Measurements from ENCODE around the gene KCNJ18. TPM values are rescaled to one million over a fixed set of nuclear protein-coding genes. Genes with fewer than 3 reads are reported as not detected.
A peak's percentile ranks its signal among the peaks of the same experiment; 100 is the strongest.
"Not testable (repeated sequence)": the region's sequence is repeated elsewhere in the genome, so short reads cannot be mapped to it uniquely, and the experiment has no call there.

Gene KCNJ18
- total RNA-seq, 1 experiment from 2014 or later = 0.51 TPM

DNA sequence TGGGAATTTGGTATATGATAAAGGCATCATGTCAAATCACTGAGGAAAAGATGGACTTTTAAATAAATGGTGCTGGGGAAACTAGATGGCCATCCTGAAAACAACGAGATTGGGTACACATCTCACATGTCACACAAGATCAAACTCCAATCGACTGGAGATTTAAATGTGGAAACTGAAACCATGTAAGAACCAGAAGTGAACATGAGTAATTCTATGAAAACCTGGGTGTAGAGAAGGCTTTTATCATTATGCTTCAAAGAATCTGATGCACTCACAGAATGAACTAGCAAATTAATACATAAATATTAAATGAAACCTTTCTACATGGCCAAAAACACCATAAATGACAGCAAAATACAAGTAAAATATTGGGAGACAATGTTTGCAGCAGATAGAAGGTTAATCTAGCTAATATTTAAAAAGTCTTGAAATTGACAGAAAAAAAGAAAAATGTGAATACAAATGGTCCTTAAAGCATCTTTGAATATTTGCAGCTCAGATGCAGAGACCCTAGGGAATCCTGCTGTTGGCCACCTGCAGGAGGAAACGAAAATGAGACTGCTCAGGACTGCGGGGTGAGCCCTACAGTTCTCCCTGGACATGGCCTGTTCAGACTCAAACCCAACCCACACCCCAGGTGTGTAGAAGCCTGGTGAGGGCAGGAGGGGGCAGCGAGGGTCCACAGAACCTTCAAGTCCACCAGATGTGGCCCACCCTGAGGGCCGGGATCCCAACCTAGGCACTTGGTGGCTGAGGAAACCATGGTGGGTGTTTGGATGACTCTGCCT is 32.1 kb downstream of the KCNJ18 start:
- H3K27ac ChIP-seq (ENCODE audit: low read length); intact Hi-C loops (cut with micrococcal nuclease); H3K9me2 ChIP-seq (replicated peaks; ENCODE audit: low read length); H3F3A ChIP-seq (ENCODE audit: low read length, unreplicated experiment); CTCF ChIA-PET; H3K4me2 ChIP-seq (ENCODE audit: low read length); DNase-seq; ATAC-seq; BruUV-seq (replicated peaks); H3K4me1 ChIP-seq (ENCODE audit: insufficient read depth, low read length); H3K36me3 ChIP-seq (ENCODE audit: low read depth, low read length); H3K9me3 ChIP-seq (ENCODE audit: low read length); H3K27me3 ChIP-seq (ENCODE audit: low read length); H2AFZ ChIP-seq (ENCODE audit: low read length); H3K9ac ChIP-seq (ENCODE audit: low read length); POLR2A ChIA-PET (ENCODE audit: unreplicated experiment); H4K20me1 ChIP-seq (ENCODE audit: low read length); H3K4me3 ChIP-seq (ENCODE audit: low read length); H3K79me2 ChIP-seq (ENCODE audit: low read length): not testable (repeated sequence)

DNA sequence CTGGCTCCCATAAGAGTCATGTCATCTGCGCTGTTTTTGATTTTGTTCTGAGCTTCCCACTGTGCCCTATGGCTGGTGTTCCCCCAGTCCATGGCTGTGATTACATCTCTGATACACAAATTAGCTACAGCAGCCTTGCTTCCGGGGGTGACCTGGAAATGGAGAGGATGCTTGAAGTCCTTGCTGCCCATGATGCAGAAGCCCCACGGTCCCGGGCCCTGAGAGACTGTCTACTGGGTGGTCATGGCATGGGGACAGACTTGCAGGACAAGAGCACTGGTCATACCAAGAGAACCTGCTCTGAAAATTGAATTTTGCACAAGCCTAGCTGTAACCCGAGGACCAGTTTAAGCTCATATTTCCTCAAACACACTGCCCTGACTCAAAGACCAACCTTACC is 38.8 kb downstream of the KCNJ18 start:
- H3F3A ChIP-seq (ENCODE audit: low read length, unreplicated experiment); DNase-seq; H3K27me3 ChIP-seq (ENCODE audit: low read length); H3K9me3 ChIP-seq (ENCODE audit: low read length); H3K27ac ChIP-seq (ENCODE audit: low read length); H3K4me2 ChIP-seq (ENCODE audit: low read length); H3K4me1 ChIP-seq (ENCODE audit: insufficient read depth, low read length); H4K20me1 ChIP-seq (ENCODE audit: low read length); CTCF ChIA-PET; H2AFZ ChIP-seq (ENCODE audit: low read length); H3K9me2 ChIP-seq (replicated peaks; ENCODE audit: low read length); H3K4me3 ChIP-seq (ENCODE audit: low read length); POLR2A ChIA-PET (ENCODE audit: unreplicated experiment); ATAC-seq; H3K79me2 ChIP-seq (ENCODE audit: low read length); H3K9ac ChIP-seq (ENCODE audit: low read length); H3K36me3 ChIP-seq (ENCODE audit: low read depth, low read length); BruUV-seq (replicated peaks); intact Hi-C loops (cut with micrococcal nuclease): not testable (repeated sequence)

DNA sequence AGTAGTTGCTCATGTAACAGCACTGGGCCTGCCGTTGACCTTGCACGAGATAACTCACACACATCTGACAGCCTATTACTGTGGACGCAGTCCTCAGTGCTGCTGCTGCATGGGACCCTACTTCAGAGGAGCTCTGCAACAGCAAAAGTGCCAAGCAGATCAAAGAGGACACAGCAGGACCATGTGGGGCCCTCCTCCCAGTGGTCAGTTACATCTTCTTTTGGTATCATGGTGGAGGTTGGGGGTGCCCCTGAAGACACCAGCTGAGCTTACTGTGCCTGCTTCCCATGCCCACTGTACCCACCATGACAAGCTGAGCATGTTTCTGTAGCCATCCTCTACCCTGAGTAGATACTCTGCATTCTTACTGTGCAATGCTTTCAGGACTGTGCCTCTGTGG is 41.6 kb downstream of the KCNJ18 start:
- H4K20me1 ChIP-seq (ENCODE audit: low read length); DNase-seq; H2AFZ ChIP-seq (ENCODE audit: low read length); H3K9me2 ChIP-seq (replicated peaks; ENCODE audit: low read length); H3K4me1 ChIP-seq (ENCODE audit: insufficient read depth, low read length); H3F3A ChIP-seq (ENCODE audit: low read length, unreplicated experiment); H3K9ac ChIP-seq (ENCODE audit: low read length); BruUV-seq (replicated peaks); H3K4me3 ChIP-seq (ENCODE audit: low read length); H3K79me2 ChIP-seq (ENCODE audit: low read length); H3K4me2 ChIP-seq (ENCODE audit: low read length); H3K36me3 ChIP-seq (ENCODE audit: low read depth, low read length); H3K9me3 ChIP-seq (ENCODE audit: low read length); CTCF ChIA-PET; H3K27me3 ChIP-seq (ENCODE audit: low read length); intact Hi-C loops (cut with micrococcal nuclease); POLR2A ChIA-PET (ENCODE audit: unreplicated experiment); H3K27ac ChIP-seq (ENCODE audit: low read length); ATAC-seq: not testable (repeated sequence)

DNA sequence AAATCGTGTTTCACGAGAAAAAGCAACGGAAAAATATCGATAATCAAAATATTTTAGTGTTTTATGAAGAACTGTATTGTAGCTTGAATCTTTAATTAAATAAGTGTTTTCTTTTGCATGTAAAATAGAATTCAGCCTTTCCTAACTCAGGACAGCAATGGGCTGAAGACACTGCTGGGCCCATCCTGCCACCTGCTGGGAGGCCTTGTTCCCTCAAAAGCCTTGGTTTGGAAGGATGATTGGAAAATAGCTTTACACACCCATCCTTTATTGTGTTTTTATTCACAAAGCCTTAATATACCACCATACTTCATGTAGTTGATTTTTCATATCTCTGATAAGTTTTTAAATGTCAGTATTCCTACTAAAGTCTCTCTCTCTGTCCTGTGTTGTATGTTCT is 43.5 kb downstream of the KCNJ18 start:
- ATAC-seq; H2AFZ ChIP-seq (ENCODE audit: low read length); H3K9me3 ChIP-seq (ENCODE audit: low read length); H3K4me3 ChIP-seq (ENCODE audit: low read length); H3F3A ChIP-seq (ENCODE audit: low read length, unreplicated experiment); H3K36me3 ChIP-seq (ENCODE audit: low read depth, low read length); H3K4me2 ChIP-seq (ENCODE audit: low read length); DNase-seq; H4K20me1 ChIP-seq (ENCODE audit: low read length); H3K27ac ChIP-seq (ENCODE audit: low read length); H3K9me2 ChIP-seq (replicated peaks; ENCODE audit: low read length); BruUV-seq (replicated peaks); H3K9ac ChIP-seq (ENCODE audit: low read length); intact Hi-C loops (cut with micrococcal nuclease); CTCF ChIA-PET; POLR2A ChIA-PET (ENCODE audit: unreplicated experiment); H3K79me2 ChIP-seq (ENCODE audit: low read length); H3K4me1 ChIP-seq (ENCODE audit: insufficient read depth, low read length); H3K27me3 ChIP-seq (ENCODE audit: low read length): not testable (repeated sequence)
- TF ChIP-seq, protein P1, sequence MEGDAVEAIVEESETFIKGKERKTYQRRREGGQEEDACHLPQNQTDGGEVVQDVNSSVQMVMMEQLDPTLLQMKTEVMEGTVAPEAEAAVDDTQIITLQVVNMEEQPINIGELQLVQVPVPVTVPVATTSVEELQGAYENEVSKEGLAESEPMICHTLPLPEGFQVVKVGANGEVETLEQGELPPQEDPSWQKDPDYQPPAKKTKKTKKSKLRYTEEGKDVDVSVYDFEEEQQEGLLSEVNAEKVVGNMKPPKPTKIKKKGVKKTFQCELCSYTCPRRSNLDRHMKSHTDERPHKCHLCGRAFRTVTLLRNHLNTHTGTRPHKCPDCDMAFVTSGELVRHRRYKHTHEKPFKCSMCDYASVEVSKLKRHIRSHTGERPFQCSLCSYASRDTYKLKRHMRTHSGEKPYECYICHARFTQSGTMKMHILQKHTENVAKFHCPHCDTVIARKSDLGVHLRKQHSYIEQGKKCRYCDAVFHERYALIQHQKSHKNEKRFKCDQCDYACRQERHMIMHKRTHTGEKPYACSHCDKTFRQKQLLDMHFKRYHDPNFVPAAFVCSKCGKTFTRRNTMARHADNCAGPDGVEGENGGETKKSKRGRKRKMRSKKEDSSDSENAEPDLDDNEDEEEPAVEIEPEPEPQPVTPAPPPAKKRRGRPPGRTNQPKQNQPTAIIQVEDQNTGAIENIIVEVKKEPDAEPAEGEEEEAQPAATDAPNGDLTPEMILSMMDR (conservative IDR thresholded peaks at IDR 0.05; ENCODE audit: low read depth, low read length) = peak; percentile 42

DNA sequence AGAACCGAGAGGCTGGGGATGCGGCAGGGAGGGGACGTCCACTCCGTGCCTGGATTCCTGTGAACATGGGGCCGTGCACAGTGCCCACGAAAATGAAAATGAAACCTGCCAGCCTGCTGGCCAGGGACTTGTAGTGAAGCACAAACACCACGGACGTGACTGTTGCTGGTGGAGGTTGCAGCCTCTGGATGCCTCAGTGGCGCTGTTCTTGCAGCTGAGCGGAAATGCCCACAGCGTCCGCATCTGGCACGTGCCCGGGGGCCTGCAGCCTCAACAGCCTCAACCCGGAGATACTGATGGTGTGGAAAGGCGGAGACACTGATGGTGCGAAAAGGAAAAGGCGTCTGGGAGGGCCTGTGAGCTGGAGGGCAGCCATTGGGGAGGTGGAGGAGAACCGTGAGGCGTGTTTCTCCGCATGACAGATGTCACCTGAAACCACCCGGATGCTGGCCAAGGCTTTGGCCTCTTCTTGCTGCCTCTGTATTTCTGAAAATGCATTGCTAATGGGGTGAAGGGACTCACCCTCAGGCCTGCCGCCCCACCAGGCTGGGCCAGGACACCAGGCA is 44.8 kb downstream of the KCNJ18 start:
- H2AFZ ChIP-seq (ENCODE audit: low read length); H3K36me3 ChIP-seq (ENCODE audit: low read depth, low read length); H3K27me3 ChIP-seq (ENCODE audit: low read length); DNase-seq; H3K79me2 ChIP-seq (ENCODE audit: low read length); H4K20me1 ChIP-seq (ENCODE audit: low read length); BruUV-seq (replicated peaks); H3K9me2 ChIP-seq (replicated peaks; ENCODE audit: low read length); H3K9me3 ChIP-seq (ENCODE audit: low read length); POLR2A ChIA-PET (ENCODE audit: unreplicated experiment); H3K4me1 ChIP-seq (ENCODE audit: insufficient read depth, low read length); H3F3A ChIP-seq (ENCODE audit: low read length, unreplicated experiment); ATAC-seq; H3K4me2 ChIP-seq (ENCODE audit: low read length); H3K4me3 ChIP-seq (ENCODE audit: low read length); H3K27ac ChIP-seq (ENCODE audit: low read length); CTCF ChIA-PET; H3K9ac ChIP-seq (ENCODE audit: low read length); intact Hi-C loops (cut with micrococcal nuclease): not testable (repeated sequence)

DNA sequence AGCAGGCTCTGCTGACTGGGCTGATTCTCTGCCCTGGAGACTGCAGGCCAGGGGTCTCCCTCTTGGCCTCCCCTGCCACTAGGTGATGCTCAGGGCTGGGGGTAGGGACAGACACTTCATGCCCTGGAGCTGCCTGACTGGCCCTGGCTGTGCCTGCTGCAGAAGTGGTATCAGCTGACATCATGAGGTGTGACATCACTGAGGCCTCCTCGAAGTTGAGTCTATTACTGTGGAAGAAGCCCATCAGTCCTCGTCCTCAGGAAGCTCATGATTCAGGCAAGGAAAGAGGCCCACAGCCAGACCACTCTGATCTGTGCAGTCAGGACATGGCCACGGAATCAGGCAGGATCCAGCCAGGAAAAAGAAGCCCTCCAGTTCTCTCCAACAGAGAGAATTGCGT is 45.9 kb downstream of the KCNJ18 start:
- H3K27ac ChIP-seq (ENCODE audit: low read length); H3K9me2 ChIP-seq (replicated peaks; ENCODE audit: low read length); H3K4me1 ChIP-seq (ENCODE audit: insufficient read depth, low read length); DNase-seq; H3K4me2 ChIP-seq (ENCODE audit: low read length); ATAC-seq; H3K9me3 ChIP-seq (ENCODE audit: low read length); CTCF ChIA-PET; H3K27me3 ChIP-seq (ENCODE audit: low read length); H2AFZ ChIP-seq (ENCODE audit: low read length); BruUV-seq (replicated peaks); H4K20me1 ChIP-seq (ENCODE audit: low read length); H3K9ac ChIP-seq (ENCODE audit: low read length); H3K79me2 ChIP-seq (ENCODE audit: low read length); POLR2A ChIA-PET (ENCODE audit: unreplicated experiment); H3K4me3 ChIP-seq (ENCODE audit: low read length); intact Hi-C loops (cut with micrococcal nuclease); H3F3A ChIP-seq (ENCODE audit: low read length, unreplicated experiment); H3K36me3 ChIP-seq (ENCODE audit: low read depth, low read length): not testable (repeated sequence)
